Ovary (tissue), 9 donors: Measurements from ENCODE around the gene CEP112. TPM values are rescaled to one million over a fixed set of nuclear protein-coding genes. Genes with fewer than 3 reads are reported as not detected.

Experiments used
- DNase-seq, 5 donors: peaks; one replicate each; pipeline ENCODE4 v3.0.0-alpha.2; 2019 to 2020
- H3K27ac ChIP-seq, 2 donors: fragments of 200-600 bp; one replicate each; pipeline versions ENCODE4 v1.5.1 to v1.8.0; 2019 to 2022
- H3K27me3 ChIP-seq: fragments of 200-600 bp; one replicate; pipeline ENCODE4 v1.8.0; 2022
- H3K36me3 ChIP-seq: fragments of 200-600 bp; sonication (generic); one replicate; pipeline ENCODE4 v1.5.1; 2019
- H3K4me1 ChIP-seq: one replicate; pipeline ENCODE4 v1.8.1; 2013; ENCODE audit warnings: mild to moderate bottlenecking, moderate library complexity; ENCODE audit not compliant: insufficient read depth
- H3K4me3 ChIP-seq: fragments of 200-600 bp; sonication (generic); one replicate; pipeline ENCODE4 v1.5.1; 2017
- H3K9me3 ChIP-seq, 2 donors: fragments of 200-600 bp in 1 of 2; sonication (generic) in 1 of 2; one replicate each; pipeline versions ENCODE4 v1.5.1 to v1.8.1; 2013 to 2019; ENCODE audit warnings: mild to moderate bottlenecking in 1 of 2, moderate library complexity in 1 of 2
- EP300 ChIP-seq: sonication (generic); formaldehyde crosslinking; IDR thresholded peaks from one replicate; pipeline ENCODE4 v1.6.1; 2017; ENCODE audit warnings: antibody characterized with exemption
- POLR2A ChIP-seq: fragments of 450-650 bp; IDR thresholded peaks from one replicate; pipeline ENCODE4 v1.6.1; 2017; ENCODE audit warnings: antibody characterized with exemption, mild to moderate bottlenecking, moderate library complexity
- WGBS, 3 donors: extraction: QIAGEN DNeasy Blood & Tissue Kit in 1 of 3; methylation state at CpG; one replicate each; pipeline versions ENCODE4 v1.1.5 to v1.1.7; 2013 to 2017; 5-methylcytosine and 5-hydroxymethylcytosine counted together
- intact Hi-C, 4 donors: fragments of 100-400 bp; cut with DNase I; formaldehyde crosslinking; loops; one replicate each; pipeline versions ENCODE4 v1.11.0 to v1.15.1; 2022 to 2023
- polyA plus RNA-seq, 2 donors: library from polyadenylated mRNA; stranded (reverse); fragments of 200-250 nt in 1 of 2; fragments of 350-450 nt in 1 of 2; fragmentation: Illumina TruSeq in 1 of 2; extraction: RNeasy Lipid Tissue Mini Kit (QIAGEN cat#74804) in 1 of 2; gene quantifications; one replicate each; pipeline ENCODE4 v1.2.3, GENCODE V29; 2013 to 2014
- total RNA-seq, 7 donors: library from RNA; depleted of rRNA in 2 of 7; stranded (reverse); fragments of >200 nt in 2 of 7; fragmentation: NEBNext Ultra II Directional in 3 of 7; extraction: Animal tissue kit (Norgen Biotek cat#: 25700) in 3 of 7; gene quantifications; one replicate each; pipeline versions ENCODE4 v1.1.0 to v1.2.4, GENCODE V29; 2016 to 2023
- TF ChIP-seq, protein P1 (sequence below), 3 donors: fragments of 450-650 bp in 2 of 3; fragments of 200-600 bp in 1 of 3; IDR thresholded peaks; one replicate each; pipeline versions ENCODE4 v1.5.1 to v1.8.0; 2016 to 2022; ENCODE audit warnings: antibody characterized with exemption in 3 of 3, mild to moderate bottlenecking in 1 of 3
- donor health status: DM: no; HTN: no; CAD: no; lungs with moderate emphysema.
- donor health status: DM: no; HTN: no; CAD: no.
- donor health status: Bipolar disorder and iron deficiency.
- donor health status: DM: yes; HTN: yes; CAD: no.
- donor health status: DM: no; HTN: no; CAD: no.
- donor health status: DM: yes; HTN: yes; CAD: no.

The CEP112 gene
- total and polyA plus RNA-seq, 9 donors = 9.3 to 25.5 (median 16.9) TPM

DNA sequence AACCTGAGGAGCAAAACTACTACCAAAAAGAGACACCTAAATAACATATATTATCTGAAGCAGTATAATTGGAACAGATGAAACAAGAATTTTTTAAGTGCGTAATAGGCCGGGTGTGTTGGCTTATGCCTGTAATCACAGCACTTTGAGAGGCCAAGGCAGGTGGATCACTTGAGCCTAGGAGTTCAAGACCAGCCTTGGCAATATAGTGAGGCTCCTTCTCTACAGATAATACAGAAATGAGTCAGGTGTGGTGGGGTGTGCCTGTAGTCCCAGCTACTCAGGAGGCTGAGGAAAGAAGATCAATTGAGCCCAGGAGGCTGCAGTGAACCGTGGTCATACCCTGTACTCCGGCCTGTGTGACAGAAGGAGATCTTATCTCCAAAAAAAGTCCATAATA is 336.3 kb downstream of the CEP112 start:
- TF ChIP-seq POLR2A = no peak
- TF ChIP-seq, protein P1, sequence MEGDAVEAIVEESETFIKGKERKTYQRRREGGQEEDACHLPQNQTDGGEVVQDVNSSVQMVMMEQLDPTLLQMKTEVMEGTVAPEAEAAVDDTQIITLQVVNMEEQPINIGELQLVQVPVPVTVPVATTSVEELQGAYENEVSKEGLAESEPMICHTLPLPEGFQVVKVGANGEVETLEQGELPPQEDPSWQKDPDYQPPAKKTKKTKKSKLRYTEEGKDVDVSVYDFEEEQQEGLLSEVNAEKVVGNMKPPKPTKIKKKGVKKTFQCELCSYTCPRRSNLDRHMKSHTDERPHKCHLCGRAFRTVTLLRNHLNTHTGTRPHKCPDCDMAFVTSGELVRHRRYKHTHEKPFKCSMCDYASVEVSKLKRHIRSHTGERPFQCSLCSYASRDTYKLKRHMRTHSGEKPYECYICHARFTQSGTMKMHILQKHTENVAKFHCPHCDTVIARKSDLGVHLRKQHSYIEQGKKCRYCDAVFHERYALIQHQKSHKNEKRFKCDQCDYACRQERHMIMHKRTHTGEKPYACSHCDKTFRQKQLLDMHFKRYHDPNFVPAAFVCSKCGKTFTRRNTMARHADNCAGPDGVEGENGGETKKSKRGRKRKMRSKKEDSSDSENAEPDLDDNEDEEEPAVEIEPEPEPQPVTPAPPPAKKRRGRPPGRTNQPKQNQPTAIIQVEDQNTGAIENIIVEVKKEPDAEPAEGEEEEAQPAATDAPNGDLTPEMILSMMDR (IDR thresholded peaks at IDR 0.05) = no peak
- no peak for TF ChIP-seq EP300
- intact Hi-C loops = no loop called here
- Histone ChIP-seq H3K27me3 (peaks cover 3% of the 10 kb centered on the region), H3K27ac (no peak overlapping the region), H3K4me3 (no peak overlapping the region), H3K4me1 (no peaks in the 10 kb centered on the region), H3K9me3 (no peaks in the 10 kb centered on the region), H3K36me3 (no peaks in the 10 kb centered on the region)
- 94 to 98% (median 96%) methylated on average over 4 of the region's 4 CpGs for WGBS, 3 donors
- DNase-seq = no peak

DNA sequence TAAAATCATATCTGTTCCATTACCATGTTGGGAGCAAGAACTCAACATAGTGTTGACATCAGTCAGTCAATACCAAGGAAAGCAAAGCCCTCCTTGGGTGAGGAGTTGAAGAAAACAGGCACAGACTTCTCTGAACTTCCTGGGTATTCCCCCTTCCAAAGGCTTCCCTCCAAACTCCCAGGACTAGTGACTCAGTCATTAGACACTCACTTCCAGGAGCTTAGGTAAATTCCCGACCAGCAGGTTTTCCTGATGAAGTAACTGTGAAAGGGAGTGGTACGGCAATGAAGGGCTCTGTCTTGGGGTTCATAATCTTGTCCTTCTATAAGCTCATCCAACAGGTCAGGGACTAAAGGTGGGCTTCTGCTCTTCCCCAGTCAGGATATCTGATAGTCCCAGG is 336.7 kb downstream of the CEP112 start:
- TF ChIP-seq, protein P1 (IDR thresholded peaks at IDR 0.05) = no peak
- TF ChIP-seq EP300 (no peak), POLR2A (no peak)
- intact Hi-C loops = no loop called here
- Histone ChIP-seq H3K27me3 (peaks cover 3% of the 10 kb centered on the region), H3K36me3 (no peaks in the 10 kb centered on the region), H3K9me3 (no peaks in the 10 kb centered on the region), H3K27ac (no peak overlapping the region), H3K4me3 (no peak overlapping the region), H3K4me1 (no peaks in the 10 kb centered on the region)
- WGBS, 3 donors = 83 to 96% (median 94%) methylated on average over 2 of the region's 2 CpGs
- no peak for DNase-seq

DNA sequence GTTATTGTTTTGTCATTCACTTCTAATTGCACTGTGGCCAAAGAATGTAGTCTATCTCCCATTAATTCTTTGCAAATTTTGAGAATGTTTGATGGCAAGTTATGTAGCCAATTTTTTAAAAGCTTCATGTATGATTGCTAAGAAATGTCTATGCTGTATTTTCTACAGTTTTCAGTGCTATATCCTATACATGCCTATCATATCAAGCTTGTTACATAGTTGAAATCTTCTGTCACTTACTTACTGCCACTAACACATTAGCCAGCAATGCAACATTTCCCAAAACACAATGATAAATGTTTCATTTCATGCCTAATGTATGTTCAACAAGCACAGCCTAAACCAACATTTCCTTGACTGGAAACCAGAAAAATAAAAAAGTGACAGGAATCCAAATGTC is 338.1 kb downstream of the CEP112 start:
- no peaks in the 10 kb centered on the region for H3K4me1 ChIP-seq
- intact Hi-C loops = no loop called here
- H3K4me3 ChIP-seq = no peak overlapping the region
- peaks cover 3% of the 10 kb centered on the region for H3K27me3 ChIP-seq
- H3K36me3 ChIP-seq = no peaks in the 10 kb centered on the region
- no peak for TF ChIP-seq EP300
- TF ChIP-seq, protein P1 (IDR thresholded peaks at IDR 0.05) = no peak
- TF ChIP-seq POLR2A = no peak
- H3K9me3 ChIP-seq = no peaks in the 10 kb centered on the region
- H3K27ac ChIP-seq = no peak overlapping the region
- DNase-seq = no peak

DNA sequence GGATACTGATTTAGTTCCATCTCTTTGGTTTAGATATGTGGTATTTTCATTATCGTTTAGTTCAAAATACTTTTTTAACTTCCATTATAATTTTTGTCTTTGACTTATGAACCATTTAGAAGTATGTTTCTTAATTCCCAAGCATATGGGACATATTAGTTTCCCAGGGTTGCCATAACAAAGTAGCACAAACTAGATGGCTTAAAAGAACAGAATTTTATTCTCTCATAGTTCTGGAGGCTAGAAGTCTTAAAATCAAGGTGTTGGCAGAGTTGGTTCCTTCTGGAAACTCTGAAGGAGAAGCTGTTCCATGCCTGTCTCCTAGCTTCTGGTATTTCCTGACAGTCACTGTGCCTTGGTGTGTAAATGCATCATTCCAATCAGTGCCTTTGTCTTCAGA is 339.0 kb downstream of the CEP112 start:
- Histone ChIP-seq H3K4me3 (no peak overlapping the region), H3K27me3 (no peaks in the 10 kb centered on the region), H3K27ac (no peak overlapping the region), H3K9me3 (no peaks in the 10 kb centered on the region), H3K4me1 (peaks cover 3% of the 10 kb centered on the region), H3K36me3 (no peaks in the 10 kb centered on the region)
- TF ChIP-seq EP300 (no peak), POLR2A (no peak)
- TF ChIP-seq, protein P1 (IDR thresholded peaks at IDR 0.05) = no peak
- no peak for DNase-seq
- WGBS, 3 donors = 48 to 61% (median 60%) methylated on average over 1 of the region's 1 CpG
- intact Hi-C loops = no loop called here
